Measurements from ENCODE around the gene GALNT18.

GALNT18 gene

GRCh38 chr11:11569936-11570491 lies 51.8 kb downstream of the GALNT18 start:
- in situ Hi-C loops (cut with MboI; ENCODE audit: low sequenced_read_pairs), result no loop called here

GRCh38 chr11:11568651-11569229 lies 53.1 kb downstream of the GALNT18 start:
- in situ Hi-C loops (cut with MboI; ENCODE audit: low sequenced_read_pairs), result no loop called here

GRCh38 chr11:11567936-11568650 lies 53.7 kb downstream of the GALNT18 start:
- in situ Hi-C loops (cut with MboI; ENCODE audit: low sequenced_read_pairs), result no loop called here

- in situ Hi-C loops (cut with MboI; ENCODE audit: low sequenced_read_pairs), result no loop called here
These were observed 56.2 kb downstream of the GALNT18 start for GRCh38 chr11:11565636-11566035.

- in situ Hi-C loops (cut with MboI; ENCODE audit: low sequenced_read_pairs), result no loop called here
These were observed 58.4 kb downstream of the GALNT18 start for GRCh38 chr11:11563200-11563975.

- in situ Hi-C loops (cut with MboI; ENCODE audit: low sequenced_read_pairs), result no loop called here
These were observed 59.8 kb downstream of the GALNT18 start for GRCh38 chr11:11561991-11562390.

GRCh38 chr11:11558826-11559225 lies 63.0 kb downstream of the GALNT18 start:
- in situ Hi-C loops (cut with MboI; ENCODE audit: low sequenced_read_pairs), result no loop called here

- in situ Hi-C loops (cut with MboI; ENCODE audit: low sequenced_read_pairs), result no loop called here
These were observed 63.4 kb downstream of the GALNT18 start for GRCh38 chr11:11558396-11558795.

- in situ Hi-C loops (cut with MboI; ENCODE audit: low sequenced_read_pairs), result no loop called here
These were observed 66.6 kb downstream of the GALNT18 start for GRCh38 chr11:11555208-11555607.

GRCh38 chr11:11553573-11553972 lies 68.2 kb downstream of the GALNT18 start:
- in situ Hi-C loops (cut with MboI; ENCODE audit: low sequenced_read_pairs), result no loop called here

- in situ Hi-C loops (cut with MboI; ENCODE audit: low sequenced_read_pairs), result no loop called here
These were observed 69.2 kb downstream of the GALNT18 start for GRCh38 chr11:11552529-11553087.

GRCh38 chr11:11550534-11550933 lies 71.3 kb downstream of the GALNT18 start:
- in situ Hi-C loops (cut with MboI; ENCODE audit: low sequenced_read_pairs), result no loop called here

GRCh38 chr11:11545285-11546275 lies 76.2 kb downstream of the GALNT18 start:
- in situ Hi-C loops (cut with MboI; ENCODE audit: low sequenced_read_pairs), result no loop called here

- in situ Hi-C loops (cut with MboI; ENCODE audit: low sequenced_read_pairs), result no loop called here
These were observed 78.1 kb downstream of the GALNT18 start for GRCh38 chr11:11543656-11544055.

- in situ Hi-C loops (cut with MboI; ENCODE audit: low sequenced_read_pairs), result no loop called here
These were observed 81.6 kb downstream of the GALNT18 start for GRCh38 chr11:11540157-11540556.

- in situ Hi-C loops (cut with MboI; ENCODE audit: low sequenced_read_pairs), result no loop called here
These were observed 83.4 kb downstream of the GALNT18 start for GRCh38 chr11:11538277-11538960.

GRCh38 chr11:11537871-11538270 lies 83.9 kb downstream of the GALNT18 start:
- in situ Hi-C loops (cut with MboI; ENCODE audit: low sequenced_read_pairs), result no loop called here

GRCh38 chr11:11537372-11537771 lies 84.4 kb downstream of the GALNT18 start:
- in situ Hi-C loops (cut with MboI; ENCODE audit: low sequenced_read_pairs), result no loop called here

GRCh38 chr11:11536650-11537049 lies 85.2 kb downstream of the GALNT18 start:
- in situ Hi-C loops (cut with MboI; ENCODE audit: low sequenced_read_pairs), result no loop called here

GRCh38 chr11:11535611-11536010 lies 86.2 kb downstream of the GALNT18 start:
- in situ Hi-C loops (cut with MboI; ENCODE audit: low sequenced_read_pairs), result no loop called here
